Ishikawa (cell line): ENCODE measurements around the gene ITPR2.

Source experiments
- CEBPB ChIP-seq: IDR thresholded peaks from 2 replicates; pipeline ENCODE4 v1.6.1; 2012
- CREB1 ChIP-seq: IDR thresholded peaks from 2 replicates; pipeline ENCODE4 v1.6.1; 2012; ENCODE audit warnings: low read depth
- EP300 ChIP-seq: IDR thresholded peaks from 2 replicates; pipeline ENCODE4 v1.6.1; 2012; ENCODE audit warnings: borderline replicate concordance
- FOXM1 ChIP-seq: IDR thresholded peaks from 2 replicates; pipeline ENCODE4 v1.6.1; 2012; ENCODE audit warnings: low read depth, borderline replicate concordance
- NFIC ChIP-seq: IDR thresholded peaks from 2 replicates; pipeline ENCODE4 v1.6.1; 2012
- TEAD4 ChIP-seq: IDR thresholded peaks from 2 replicates; pipeline ENCODE4 v1.6.1; 2012
- YY1 ChIP-seq: IDR thresholded peaks from 2 replicates; pipeline ENCODE4 v1.6.1; 2012; ENCODE audit warnings: low read depth
- ZBTB7A ChIP-seq: IDR thresholded peaks from 2 replicates; pipeline ENCODE4 v1.6.1; 2012; ENCODE audit warnings: low read depth
- TF ChIP-seq, protein P1 (sequence below): IDR thresholded peaks from 2 replicates; pipeline ENCODE4 v1.6.1; 2012
- TF ChIP-seq, protein P2 (sequence below): IDR thresholded peaks from 2 replicates; pipeline ENCODE4 v1.6.1; 2012; ENCODE audit warnings: low read depth, mild to moderate bottlenecking
- TF ChIP-seq, protein P3 (sequence below): IDR thresholded peaks from 2 replicates; pipeline ENCODE4 v1.6.1; 2012

DNA sequence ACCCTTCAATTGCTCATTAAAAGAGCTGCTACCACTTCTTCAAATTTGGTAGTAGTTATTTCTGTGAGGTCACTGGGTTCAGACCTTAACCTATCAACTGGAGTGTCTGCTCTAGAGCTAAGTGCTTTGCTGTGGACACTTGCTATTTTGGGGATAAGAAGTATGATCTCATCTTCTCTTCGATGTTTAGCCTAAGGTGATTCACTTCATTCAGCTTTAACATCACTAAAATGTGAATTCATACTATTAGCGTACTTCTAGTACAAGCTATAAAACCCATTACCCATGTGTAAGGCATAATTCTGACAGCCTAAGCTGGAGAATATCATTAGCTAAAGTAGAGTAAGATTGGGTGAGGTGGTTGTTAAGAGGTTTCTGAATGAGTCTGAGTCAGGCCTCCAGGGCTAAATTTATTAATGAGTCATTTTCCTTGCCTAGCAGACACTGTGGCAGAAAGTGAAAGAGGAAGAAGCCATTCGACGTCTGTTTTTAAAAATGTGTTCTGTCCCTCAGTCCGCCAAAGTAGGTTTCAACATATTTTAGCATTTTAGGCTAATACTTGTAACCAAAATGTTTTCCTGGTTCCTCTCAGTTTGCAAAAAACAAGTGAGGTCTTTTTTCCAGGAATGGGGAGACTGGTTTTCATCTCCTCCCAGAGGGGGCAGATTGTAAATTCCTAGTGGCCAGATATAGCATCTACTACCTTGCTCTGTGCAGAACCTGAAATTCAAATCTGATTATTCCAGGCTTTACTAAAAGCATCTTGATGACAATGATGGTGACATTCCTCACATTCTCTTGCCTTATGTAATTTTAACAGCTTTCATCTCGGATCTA is 534.0 kb downstream of the ITPR2 start:
- TF ChIP-seq CEBPB (no peak), EP300 (no peak), FOXM1 (no peak), ZBTB7A (no peak), NFIC (no peak), CREB1 (no peak), YY1 (no peak), TEAD4 (no peak)
- TF ChIP-seq, protein P1, sequence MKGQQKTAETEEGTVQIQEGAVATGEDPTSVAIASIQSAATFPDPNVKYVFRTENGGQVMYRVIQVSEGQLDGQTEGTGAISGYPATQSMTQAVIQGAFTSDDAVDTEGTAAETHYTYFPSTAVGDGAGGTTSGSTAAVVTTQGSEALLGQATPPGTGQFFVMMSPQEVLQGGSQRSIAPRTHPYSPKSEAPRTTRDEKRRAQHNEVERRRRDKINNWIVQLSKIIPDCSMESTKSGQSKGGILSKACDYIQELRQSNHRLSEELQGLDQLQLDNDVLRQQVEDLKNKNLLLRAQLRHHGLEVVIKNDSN, result no peak
- TF ChIP-seq, protein P2, sequence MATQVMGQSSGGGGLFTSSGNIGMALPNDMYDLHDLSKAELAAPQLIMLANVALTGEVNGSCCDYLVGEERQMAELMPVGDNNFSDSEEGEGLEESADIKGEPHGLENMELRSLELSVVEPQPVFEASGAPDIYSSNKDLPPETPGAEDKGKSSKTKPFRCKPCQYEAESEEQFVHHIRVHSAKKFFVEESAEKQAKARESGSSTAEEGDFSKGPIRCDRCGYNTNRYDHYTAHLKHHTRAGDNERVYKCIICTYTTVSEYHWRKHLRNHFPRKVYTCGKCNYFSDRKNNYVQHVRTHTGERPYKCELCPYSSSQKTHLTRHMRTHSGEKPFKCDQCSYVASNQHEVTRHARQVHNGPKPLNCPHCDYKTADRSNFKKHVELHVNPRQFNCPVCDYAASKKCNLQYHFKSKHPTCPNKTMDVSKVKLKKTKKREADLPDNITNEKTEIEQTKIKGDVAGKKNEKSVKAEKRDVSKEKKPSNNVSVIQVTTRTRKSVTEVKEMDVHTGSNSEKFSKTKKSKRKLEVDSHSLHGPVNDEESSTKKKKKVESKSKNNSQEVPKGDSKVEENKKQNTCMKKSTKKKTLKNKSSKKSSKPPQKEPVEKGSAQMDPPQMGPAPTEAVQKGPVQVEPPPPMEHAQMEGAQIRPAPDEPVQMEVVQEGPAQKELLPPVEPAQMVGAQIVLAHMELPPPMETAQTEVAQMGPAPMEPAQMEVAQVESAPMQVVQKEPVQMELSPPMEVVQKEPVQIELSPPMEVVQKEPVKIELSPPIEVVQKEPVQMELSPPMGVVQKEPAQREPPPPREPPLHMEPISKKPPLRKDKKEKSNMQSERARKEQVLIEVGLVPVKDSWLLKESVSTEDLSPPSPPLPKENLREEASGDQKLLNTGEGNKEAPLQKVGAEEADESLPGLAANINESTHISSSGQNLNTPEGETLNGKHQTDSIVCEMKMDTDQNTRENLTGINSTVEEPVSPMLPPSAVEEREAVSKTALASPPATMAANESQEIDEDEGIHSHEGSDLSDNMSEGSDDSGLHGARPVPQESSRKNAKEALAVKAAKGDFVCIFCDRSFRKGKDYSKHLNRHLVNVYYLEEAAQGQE, result no peak
- TF ChIP-seq, protein P3, sequence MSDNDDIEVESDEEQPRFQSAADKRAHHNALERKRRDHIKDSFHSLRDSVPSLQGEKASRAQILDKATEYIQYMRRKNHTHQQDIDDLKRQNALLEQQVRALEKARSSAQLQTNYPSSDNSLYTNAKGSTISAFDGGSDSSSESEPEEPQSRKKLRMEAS, result no peak
